NCI-H2227 (cell line): ENCODE data around the gene ALG1.
"Not testable (repeated sequence)": the region's sequence is repeated elsewhere in the genome, so short reads cannot be mapped to it uniquely, and the experiment has no call there.

ENCODE experiments used
- DNase-seq: peaks from one replicate; lab custom pipeline; 2025; ENCODE audit not compliant: unreplicated experiment; lab: John Stamatoyannopoulos, UW

Gene ALG1

DNA sequence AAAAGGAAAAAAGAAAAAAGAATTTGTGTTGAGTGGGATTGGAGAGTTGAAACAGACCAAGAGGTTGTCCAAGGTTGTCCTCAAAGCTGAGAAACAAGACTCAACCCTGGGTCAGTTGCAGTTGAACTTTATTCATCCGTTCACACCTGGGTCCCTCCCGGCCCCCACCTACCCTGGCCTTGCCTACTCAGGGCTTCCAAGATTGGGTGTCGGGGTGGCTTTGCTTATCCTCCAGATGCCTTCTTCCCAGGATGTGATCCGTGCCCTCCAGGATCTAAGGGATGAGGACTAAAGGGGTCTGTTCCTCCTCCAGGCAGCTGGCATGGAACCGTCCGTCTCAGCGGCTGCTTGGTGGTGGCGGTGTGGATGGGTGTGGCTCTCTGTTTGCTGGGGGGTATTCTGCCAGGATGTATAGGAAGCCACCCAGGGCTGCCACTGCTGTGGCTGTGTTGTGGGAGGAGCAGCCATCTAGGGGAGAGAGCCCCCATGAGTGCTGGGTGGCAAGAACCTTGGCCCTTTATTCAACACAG is 27.6 kb upstream of the ALG1 start:
- DNase-seq, result no peak

GRCh38 chr16:5044581-5044980 is 27.1 kb upstream of the ALG1 start:
- not testable (repeated sequence) for DNase-seq

DNA sequence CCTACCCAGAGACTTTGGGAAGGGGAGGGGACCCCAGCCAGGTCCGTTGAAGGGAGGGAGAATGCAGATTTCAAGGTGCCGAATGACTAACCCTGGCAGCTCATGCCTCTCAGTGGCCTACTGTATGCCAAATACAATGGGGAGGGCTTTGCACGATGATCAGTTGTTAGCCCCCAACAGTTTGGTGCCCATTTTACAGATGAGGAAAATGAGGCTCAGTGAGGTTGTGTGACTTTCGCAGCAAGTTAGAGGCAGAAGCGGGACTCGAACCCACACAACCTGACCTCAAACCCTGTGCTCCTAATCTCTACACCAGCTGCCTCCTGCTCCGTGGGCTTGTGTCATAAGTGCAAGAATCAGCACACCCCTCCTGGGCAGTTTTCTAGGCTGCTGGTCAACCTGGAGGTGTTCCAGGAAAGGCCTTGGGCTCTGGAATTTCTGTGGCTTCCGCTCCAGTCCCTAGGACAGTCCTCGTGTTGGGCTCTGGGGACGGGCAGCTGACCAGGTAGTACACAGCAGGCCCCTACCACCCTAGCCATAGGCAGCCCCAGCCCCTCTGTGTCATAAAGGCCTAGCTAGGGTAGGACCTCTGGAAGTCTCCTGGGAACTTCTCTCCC is 26.0 kb upstream of the ALG1 start:
- no peak for DNase-seq

DNA sequence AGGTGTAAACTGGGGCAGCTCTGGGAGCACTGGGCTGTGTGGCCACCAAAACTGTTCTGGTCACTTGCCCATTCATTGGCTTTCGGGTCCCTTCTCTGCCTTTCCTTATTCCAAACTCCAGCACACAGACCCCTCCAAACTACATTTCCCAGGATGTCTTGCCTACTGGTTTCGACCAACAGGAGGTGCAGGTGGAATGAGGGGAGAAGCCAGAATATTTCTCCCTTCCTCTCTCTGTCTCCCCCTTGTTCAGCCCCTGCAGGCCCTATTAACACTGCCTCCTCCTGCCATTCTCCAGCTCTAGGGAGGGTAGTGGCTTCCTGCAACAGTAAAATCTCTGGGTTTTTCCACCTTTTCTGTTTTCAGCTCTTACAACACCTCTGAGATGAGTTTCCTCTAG is 24.7 kb upstream of the ALG1 start:
- no peak for DNase-seq

DNA sequence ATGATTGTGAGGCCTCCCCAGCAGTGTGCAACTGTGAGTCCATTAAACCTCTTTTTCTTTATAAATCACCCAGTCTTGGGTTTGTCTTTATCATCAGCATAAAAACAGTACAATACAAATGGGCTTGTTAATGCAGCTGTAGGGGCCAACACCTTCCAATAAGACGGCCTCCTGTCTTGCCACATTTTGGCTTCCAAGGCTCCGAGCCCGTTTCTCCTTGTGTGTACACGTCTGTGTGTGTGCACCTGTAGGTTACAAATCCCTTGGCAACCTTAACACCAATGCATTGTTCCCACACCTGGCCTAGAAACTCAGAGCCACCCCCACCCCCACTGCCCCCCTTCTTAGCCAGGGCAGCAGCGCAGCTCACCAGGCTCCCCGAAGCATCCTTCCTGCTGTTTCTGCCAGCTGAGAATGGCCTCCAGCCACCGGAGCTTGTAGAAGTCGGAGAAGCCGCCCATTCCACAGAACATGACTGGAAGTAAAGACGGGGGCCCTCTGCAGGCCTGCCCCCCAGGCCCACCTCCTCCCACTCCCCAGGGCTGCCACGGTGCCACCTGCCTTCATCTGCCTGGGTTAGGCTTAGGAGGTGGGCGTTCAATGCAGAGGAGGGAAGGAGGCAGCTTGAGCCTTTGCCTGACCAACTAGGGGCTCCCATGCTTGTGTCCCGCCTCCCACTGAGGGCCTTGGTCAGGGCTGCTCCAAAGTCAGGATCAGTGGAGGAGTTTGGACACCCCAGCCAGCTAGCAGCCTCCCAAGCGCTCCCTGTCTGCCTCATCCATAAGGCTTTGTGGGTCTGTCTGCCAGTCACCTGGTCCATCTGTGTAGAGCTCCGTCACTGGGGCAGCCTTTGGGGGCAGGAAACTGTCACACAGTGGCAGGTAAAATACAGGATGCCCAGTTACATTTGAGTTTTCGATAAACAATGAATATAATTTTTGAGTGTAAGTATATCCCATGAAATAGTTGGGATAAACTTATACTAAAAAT is 16.5 kb upstream of the ALG1 start:
- DNase-seq, result no peak

- peak; percentile 12 for DNase-seq
These were observed 15.3 kb upstream of the ALG1 start for GRCh38 chr16:5056352-5056751.

- DNase-seq, result no peak
These were observed 13.2 kb upstream of the ALG1 start for GRCh38 chr16:5058476-5058875.

- no peak for DNase-seq
These were observed 12.1 kb upstream of the ALG1 start for GRCh38 chr16:5059386-5060072.

GRCh38 chr16:5060073-5060641 is 11.5 kb upstream of the ALG1 start:
- no peak for DNase-seq

DNA sequence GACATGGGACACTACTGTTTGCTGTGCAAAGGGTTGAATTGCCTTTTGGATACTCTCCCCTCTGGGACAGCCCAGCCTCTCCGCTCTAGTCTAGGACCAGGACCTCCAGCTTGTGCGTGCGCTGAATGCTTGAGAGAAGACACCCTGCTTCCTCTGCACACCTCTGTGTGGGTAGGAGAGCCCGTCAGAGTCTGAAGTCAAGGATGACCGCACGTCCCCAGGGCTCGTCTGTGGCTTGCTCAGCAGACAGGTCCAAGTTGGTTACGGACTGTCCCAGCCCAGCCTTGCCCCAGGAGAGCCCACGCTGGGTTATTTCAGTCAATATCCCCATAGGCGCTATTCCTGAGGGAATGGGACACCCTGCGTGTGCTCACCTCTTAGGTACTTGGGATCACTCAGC is 9.6 kb upstream of the ALG1 start:
- DNase-seq, result no peak

- peak; percentile 41 for DNase-seq
These were observed 8.6 kb upstream of the ALG1 start for GRCh38 chr16:5062790-5063765.

GRCh38 chr16:5064915-5065314 is 6.7 kb upstream of the ALG1 start:
- DNase-seq, result peak; percentile 9

GRCh38 chr16:5065326-5065725 is 6.3 kb upstream of the ALG1 start:
- DNase-seq, result no peak

- no peak for DNase-seq
These were observed 5.8 kb upstream of the ALG1 start, which contains the start of gene C16orf89 for GRCh38 chr16:5065813-5066212. C16orf89 (minus strand) TSS chr16:5065956; CDS start chr16:5065908, 48 bp downstream.

GRCh38 chr16:5066511-5066910 is 5.1 kb upstream of the ALG1 start:
- no peak for DNase-seq

- DNase-seq, result no peak
These were observed 2.6 kb upstream of the ALG1 start for GRCh38 chr16:5069048-5069447.

DNA sequence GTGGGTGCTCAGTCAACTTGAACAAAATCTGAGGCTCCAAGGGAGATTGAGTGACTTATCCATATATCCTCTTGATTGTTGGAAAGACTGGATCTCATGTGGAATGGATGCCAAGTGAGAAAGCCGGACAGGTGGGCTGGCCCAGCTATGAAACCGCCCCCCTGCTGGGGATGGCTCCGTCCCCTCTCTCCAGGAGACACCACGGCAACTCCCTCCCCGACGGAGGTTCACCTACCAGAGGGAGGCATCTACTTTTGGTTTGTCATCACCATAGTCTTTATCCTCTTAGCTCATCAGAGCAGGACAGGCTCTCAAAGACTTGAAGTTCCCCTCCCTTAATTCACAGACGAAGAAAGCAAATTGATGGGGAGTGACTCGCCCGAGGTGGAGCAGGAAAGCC is 1.8 kb upstream of the ALG1 start:
- DNase-seq, result no peak

DNA sequence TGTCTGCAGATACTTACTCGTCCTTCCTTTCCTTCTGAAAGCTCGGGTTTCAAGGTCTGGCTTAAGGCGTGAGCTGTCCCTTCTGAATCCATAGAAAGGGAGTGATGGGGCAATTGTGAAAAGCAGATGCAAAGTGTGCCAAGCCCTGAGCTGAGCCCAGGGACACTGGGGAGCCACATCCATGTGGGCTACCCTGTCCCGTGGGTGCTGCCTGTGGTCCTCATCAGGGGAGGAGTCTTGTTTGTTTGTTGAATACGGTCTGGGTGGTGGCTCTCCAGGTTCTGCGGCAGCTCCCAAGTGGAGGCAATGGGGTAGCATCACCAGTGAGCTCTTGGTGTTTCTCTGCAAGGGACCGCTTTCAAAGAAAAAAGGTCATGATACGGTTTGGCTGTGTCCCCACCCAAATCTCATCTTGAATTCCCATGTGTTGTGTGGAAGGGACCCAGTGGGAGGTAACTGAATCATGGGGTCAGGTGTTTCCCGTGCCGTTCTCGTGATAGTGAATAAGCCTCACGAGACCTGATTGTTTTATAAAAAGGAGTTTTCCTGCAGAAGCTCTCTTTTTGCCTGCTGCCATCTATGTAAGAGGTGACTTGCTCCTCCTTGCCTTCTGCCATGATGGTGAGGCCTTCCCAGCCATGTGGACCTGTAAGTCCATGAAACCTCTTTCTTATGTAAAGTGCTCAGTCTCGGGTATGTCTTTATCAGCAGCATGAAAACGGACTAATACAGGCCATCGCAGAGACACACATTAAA is 1.0 kb upstream of the ALG1 start:
- DNase-seq, result no peak

DNA sequence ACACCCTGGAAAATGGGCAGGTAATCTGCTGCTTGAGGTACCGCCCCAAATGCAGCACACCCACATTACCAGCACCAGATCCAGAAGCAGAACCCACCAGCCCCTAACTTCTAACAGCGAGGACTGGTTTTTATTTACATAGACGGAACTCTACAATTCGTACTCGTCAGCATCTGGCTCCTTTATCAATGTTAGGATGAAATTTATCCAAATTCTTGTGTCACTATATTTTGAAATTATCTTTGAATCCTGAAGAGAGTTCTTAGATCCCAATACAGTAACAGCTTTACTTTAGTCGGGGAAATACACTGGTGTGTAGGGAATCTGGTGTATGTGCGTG is 332 bp upstream of the ALG1 start:
- no peak for DNase-seq
